Keratinocyte (primary cell): ENCODE measurements around the gene SCAP. TPM values are rescaled to one million over a fixed set of nuclear protein-coding genes. Genes with fewer than 3 reads are reported as not detected.

ENCODE experiments used
- DNase-seq: peaks from one replicate; pipeline ENCODE4 v3.0.0-alpha.2; 2011; ENCODE audit warnings: low read depth, missing footprints, low spot score
- FAIRE-seq: peaks from 2 replicates; lab custom pipeline; 2011; peaks lifted over from hg19 to GRCh38; lab: Jason Lieb, UNC
- H2AFZ ChIP-seq: 2 replicates; pipeline ENCODE4 v1.6.0; 2012; ENCODE audit warnings: low read length, control low read depth, inconsistent platforms; ENCODE audit not compliant: control insufficient read depth
- H3K27ac ChIP-seq: 2 replicates; pipeline ENCODE4 v1.5.1; 2011; ENCODE audit warnings: low read length; ENCODE audit not compliant: control insufficient read depth, insufficient read depth
- H3K27me3 ChIP-seq: 3 replicates; pipeline ENCODE4 v1.6.0; 2011; ENCODE audit warnings: low read length; ENCODE audit not compliant: control insufficient read depth, insufficient read depth; ENCODE audit errors: extremely low read depth
- H3K36me3 ChIP-seq, 2 experiments: 2 replicates in 1 of 2; 3 replicates in 1 of 2; pipeline ENCODE4 v1.5.1; 2011; ENCODE audit warnings: low read length in 2 of 2, mild to moderate bottlenecking in 1 of 2; ENCODE audit not compliant: control insufficient read depth in 2 of 2, insufficient read depth in 2 of 2; ENCODE audit errors: extremely low read depth in 1 of 2
- H3K4me1 ChIP-seq: 3 replicates; pipeline ENCODE4 v1.5.1; 2011; ENCODE audit warnings: low read length; ENCODE audit not compliant: control insufficient read depth, insufficient read depth; ENCODE audit errors: extremely low read depth
- H3K4me2 ChIP-seq: 3 replicates; pipeline ENCODE4 v1.6.0; 2011; ENCODE audit warnings: low read depth, low read length; ENCODE audit not compliant: control insufficient read depth, insufficient read depth; ENCODE audit errors: extremely low read depth
- H3K4me3 ChIP-seq, 3 experiments: fragments of 200-600 bp in 1 of 3; sonication (generic) in 1 of 3; 2 replicates in 2 of 3; 3 replicates in 1 of 3; pipeline ENCODE4 v1.5.1; 2011 to 2016; ENCODE audit warnings: low read length in 3 of 3, mild to moderate bottlenecking in 3 of 3, control low read depth in 2 of 3, inconsistent platforms in 1 of 3, low read depth in 1 of 3, mixed read lengths in 1 of 3, mixed run types in 1 of 3, moderate library complexity in 1 of 3; ENCODE audit not compliant: control insufficient read depth in 2 of 3, insufficient read depth in 2 of 3; ENCODE audit errors: extremely low read depth in 1 of 3
- H3K79me2 ChIP-seq: 2 replicates; pipeline ENCODE4 v1.6.0; 2012; ENCODE audit warnings: low read length; ENCODE audit not compliant: control insufficient read depth, insufficient read depth
- H3K9ac ChIP-seq: 3 replicates; pipeline ENCODE4 v1.6.0; 2011; ENCODE audit warnings: low read length; ENCODE audit not compliant: control insufficient read depth, insufficient read depth; ENCODE audit errors: extremely low read depth
- H3K9me1 ChIP-seq: 3 replicates; pipeline ENCODE4 v1.6.0; 2011; ENCODE audit warnings: low read length; ENCODE audit not compliant: control insufficient read depth, insufficient read depth; ENCODE audit errors: extremely low read depth
- H3K9me3 ChIP-seq: 2 replicates; pipeline ENCODE4 v1.5.1; 2012; ENCODE audit warnings: low read depth, low read length; ENCODE audit not compliant: control insufficient read depth
- H4K20me1 ChIP-seq: 3 replicates; pipeline ENCODE4 v1.6.0; 2011; ENCODE audit warnings: low read length; ENCODE audit not compliant: control insufficient read depth, insufficient read depth; ENCODE audit errors: extremely low read depth
- CTCF ChIP-seq, 3 experiments: IDR thresholded peaks in 1 of 3; conservative IDR thresholded peaks in 1 of 3; optimal IDR thresholded peaks in 1 of 3; 2 replicates in 2 of 3; 3 replicates in 1 of 3; pipeline versions ENCODE3 to v1.5.1; 2011; ENCODE audit warnings: low read length in 3 of 3, mild to moderate bottlenecking in 3 of 3, moderate library complexity in 2 of 3, control low read depth in 1 of 3, inconsistent platforms in 1 of 3; ENCODE audit not compliant: insufficient read depth in 2 of 3; ENCODE audit errors: extremely low read depth in 1 of 3
- EZH2 ChIP-seq: IDR thresholded peaks from one replicate; pipeline ENCODE4 v1.6.1; 2012; ENCODE audit warnings: inconsistent platforms, mild to moderate bottlenecking, low read length, moderate library complexity
- dilution Hi-C: fragments of 300-500 bp; cut with MboI; formaldehyde crosslinking; loops from one replicate; pipeline ENCODE4 v1.7.0; 2020; ENCODE audit warnings: low sequenced_read_pairs; ENCODE audit not compliant: extremely low pct_ligation_motif_present
- polyA plus RNA-seq, 5 experiments: library from polyadenylated mRNA; depleted of rRNA in 3 of 5; stranded (reverse) in 3 of 5; stranded (forward) in 1 of 5; unstranded in 1 of 5; fragments of >200 nt; gene quantifications; 1 replicate in 1 of 5; 2 replicates in 3 of 5; 3 replicates in 1 of 5; pipeline versions ENCODE4 v1.2.1 to v1.2.3, GENCODE V29; 2011 to 2012; ENCODE audit warnings: missing spikeins in 2 of 5, low read depth in 1 of 5, low replicate concordance in 1 of 5

Gene SCAP
- polyA plus RNA-seq, 1 donor (not counting 4 experiments of a cell fraction or from before 2014, with no cell fraction given) = 17.7 TPM

- no peaks in the 10 kb centered on the region for H3K79me2 ChIP-seq
- H3K9me3 ChIP-seq = no peaks in the 10 kb centered on the region
- peaks cover 2% of the 10 kb centered on the region for H4K20me1 ChIP-seq
- no peak overlapping the region for H3K9ac ChIP-seq
- no peak overlapping the region for H3K27ac ChIP-seq
- no peak for DNase-seq
- no peak for FAIRE-seq
- no peaks in the 10 kb centered on the region for H3K27me3 ChIP-seq
- TF ChIP-seq CTCF (optimal IDR thresholded peaks at IDR 0.05 in 1 of 3, IDR thresholded peaks at IDR 0.05 in 1 of 3, conservative IDR thresholded peaks at IDR 0.05 in 1 of 3; ENCODE audit: extremely low read depth in 1 of 3, insufficient read depth in 2 of 3, low read length in 3 of 3) (no peak), EZH2 (no peak)
- H3K36me3 ChIP-seq = peaks cover 24 to 33% of the 10 kb centered on the region in 2 experiments
- dilution Hi-C loops = no loop called here
- H3K4me2 ChIP-seq = no peak overlapping the region
- no peak overlapping the region for H2AFZ ChIP-seq
- no peaks in the 10 kb centered on the region for H3K9me1 ChIP-seq
- H3K4me3 ChIP-seq = no peak overlapping the region
- no peaks in the 10 kb centered on the region for H3K4me1 ChIP-seq
Observed at GRCh38 chr3:47422743-47423142, 53.0 kb downstream of the SCAP start.

- Histone ChIP-seq H3K27me3 (no peaks in the 10 kb centered on the region), H3K9ac (no peak overlapping the region), H4K20me1 (peaks cover 2% of the 10 kb centered on the region), H3K36me3 (peaks cover 19 to 33% of the 10 kb centered on the region in 2 experiments), H3K9me1 (no peaks in the 10 kb centered on the region), H3K9me3 (no peaks in the 10 kb centered on the region), H3K4me2 (no peak overlapping the region), H3K27ac (no peak overlapping the region), H2AFZ (no peak overlapping the region), H3K4me3 (no peak overlapping the region), H3K79me2 (no peaks in the 10 kb centered on the region), H3K4me1 (no peaks in the 10 kb centered on the region)
- dilution Hi-C loops = no loop called here
- FAIRE-seq (no peak), DNase-seq (no peak)
- TF ChIP-seq CTCF (optimal IDR thresholded peaks at IDR 0.05 in 1 of 3, IDR thresholded peaks at IDR 0.05 in 1 of 3, conservative IDR thresholded peaks at IDR 0.05 in 1 of 3; ENCODE audit: extremely low read depth in 1 of 3, insufficient read depth in 2 of 3, low read length in 3 of 3) = peak in 2 of 3 experiments; percentile 39 to 53
- TF ChIP-seq EZH2 = no peak
Observed at GRCh38 chr3:47421741-47422649, 53.7 kb downstream of the SCAP start.
